NCI-H146 (cell line): ENCODE results near the gene MFN2.

Experiments used
- DNase-seq: peaks from one replicate; lab custom pipeline; 2025; lab: John Stamatoyannopoulos, UW

MFN2 gene

GRCh38 chr1:12049616-12050015 is 69.4 kb downstream of the MFN2 start:
- DNase-seq: peak; percentile 87

GRCh38 chr1:12051361-12051760 is 71.1 kb downstream of the MFN2 start:
- DNase-seq: no peak

GRCh38 chr1:12052008-12052573 is 71.8 kb downstream of the MFN2 start:
- DNase-seq: no peak

GRCh38 chr1:12052997-12053686 is 72.9 kb downstream of the MFN2 start:
- no peak for DNase-seq

GRCh38 chr1:12053752-12054548 is 73.7 kb downstream of the MFN2 start:
- no peak for DNase-seq

- no peak for DNase-seq
These were observed 75.0 kb downstream of the MFN2 start for GRCh38 chr1:12055259-12055658.

- DNase-seq: no peak
These were observed 76.1 kb downstream of the MFN2 start for GRCh38 chr1:12056331-12056841.

GRCh38 chr1:12057382-12057781 is 77.1 kb downstream of the MFN2 start:
- no peak for DNase-seq

GRCh38 chr1:12057940-12058687 is 77.9 kb downstream of the MFN2 start:
- DNase-seq: no peak

GRCh38 chr1:12059226-12059625 is 79.0 kb downstream of the MFN2 start:
- no peak for DNase-seq

GRCh38 chr1:12059722-12060464 is 79.6 kb downstream of the MFN2 start:
- no peak for DNase-seq

GRCh38 chr1:12060500-12060899 is 80.3 kb downstream of the MFN2 start:
- no peak for DNase-seq
